Caco-2 (cell line): Measurements from ENCODE around the gene ALG6. TPM values are rescaled to one million over a fixed set of nuclear protein-coding genes. Genes with fewer than 3 reads are reported as not detected.

Experiments used
- BruUV-seq: library from RNA; stranded (reverse); fragments of 400-500 nt; replicated peaks from 2 replicates; lab custom pipeline; 2021; lab: Mats Ljungman, UMichigan
- CTCF ChIA-PET: fragments of 300-600 bp; sonication (Branson Sonifier 250); formaldehyde crosslinking; loops from one replicate; lab custom pipeline; 2022; ENCODE audit warnings: antibody characterized with exemption; lab: Charles Lee
- POLR2A ChIA-PET: fragments of 300-600 bp; sonication (Branson Sonifier 250); formaldehyde crosslinking; loops from one replicate; lab custom pipeline; 2022; ENCODE audit warnings: antibody characterized with exemption; lab: Charles Lee
- DNase-seq, 2 experiments: peaks; one replicate each; pipeline versions ENCODE4 v3.0.0 to v3.0.0-alpha.2; 2020 to 2022
- H3K27me3 ChIP-seq: replicated peaks from 2 replicates; pipeline ENCODE4 v1.6.0; 2011; ENCODE audit warnings: low read length; ENCODE audit not compliant: control insufficient read depth, insufficient read depth
- H3K36me3 ChIP-seq: 2 replicates; pipeline ENCODE4 v1.5.1; 2011; ENCODE audit warnings: low read length; ENCODE audit not compliant: control insufficient read depth, insufficient read depth
- H3K4me1 ChIP-seq: fragments of 250-450 bp; sonication (Bioruptor Pico); 2 replicates; pipeline ENCODE4 v1.5.1; 2020; ENCODE audit warnings: mild to moderate bottlenecking
- H3K4me3 ChIP-seq: 2 replicates; pipeline ENCODE4 v1.5.1; 2011; ENCODE audit warnings: low read depth, mild to moderate bottlenecking, control low read depth, low read length
- H3K9me3 ChIP-seq: fragments of 250-450 bp; sonication (Bioruptor Pico); 2 replicates; pipeline ENCODE4 v1.5.1; 2020; ENCODE audit warnings: mild to moderate bottlenecking, moderate library complexity
- H3K27ac Mint-ChIP-seq: one replicate; pipeline ENCODE4 v1.8.0; 2022; ENCODE audit warnings: mixed read lengths; ENCODE audit not compliant: unreplicated experiment
- H3K27me3 Mint-ChIP-seq: one replicate; pipeline ENCODE4 v1.8.0; 2022; ENCODE audit warnings: mixed read lengths; ENCODE audit not compliant: insufficient read depth, unreplicated experiment
- H3K36me3 Mint-ChIP-seq: one replicate; pipeline ENCODE4 v1.8.0; 2022; ENCODE audit warnings: mild to moderate bottlenecking, mixed read lengths; ENCODE audit not compliant: insufficient read depth, unreplicated experiment
- H3K4me1 Mint-ChIP-seq: one replicate; pipeline ENCODE4 v1.8.0; 2022; ENCODE audit warnings: low read depth, mixed read lengths; ENCODE audit not compliant: unreplicated experiment
- H3K4me3 Mint-ChIP-seq: one replicate; pipeline ENCODE4 v1.8.0; 2022; ENCODE audit warnings: mild to moderate bottlenecking, moderate library complexity, mixed read lengths; ENCODE audit not compliant: unreplicated experiment
- H3K9me3 Mint-ChIP-seq: one replicate; pipeline ENCODE4 v1.8.0; 2022; ENCODE audit warnings: mixed read lengths; ENCODE audit not compliant: unreplicated experiment
- intact Hi-C: fragments of 100-400 bp; cut with micrococcal nuclease; formaldehyde crosslinking; loops from one replicate; pipeline ENCODE4 v1.10.0; 2022; ENCODE audit not compliant: unreplicated experiment
- total RNA-seq: library from RNA; stranded (reverse); gene quantifications from 2 replicates; pipeline ENCODE4 v1.2.3, GENCODE V29; 2022
- TF ChIP-seq, protein P1 (sequence below), 2 experiments: fragments of 200-600 bp in 1 of 2; IDR thresholded peaks; 1 replicate in 1 of 2; 2 replicates in 1 of 2; pipeline versions ENCODE4 v1.5.1 to v1.8.0; 2011 to 2022; ENCODE audit warnings: antibody characterized with exemption in 1 of 2, control low read depth in 1 of 2, inconsistent platforms in 1 of 2, low read depth in 1 of 2, low read length in 1 of 2, mild to moderate bottlenecking in 1 of 2, moderate library complexity in 1 of 2; ENCODE audit not compliant: insufficient read depth in 1 of 2, severe bottlenecking in 1 of 2, unreplicated experiment in 1 of 2

Gene ALG6
- total RNA-seq, 1 experiment from 2014 or later = 9.2 TPM

DNA sequence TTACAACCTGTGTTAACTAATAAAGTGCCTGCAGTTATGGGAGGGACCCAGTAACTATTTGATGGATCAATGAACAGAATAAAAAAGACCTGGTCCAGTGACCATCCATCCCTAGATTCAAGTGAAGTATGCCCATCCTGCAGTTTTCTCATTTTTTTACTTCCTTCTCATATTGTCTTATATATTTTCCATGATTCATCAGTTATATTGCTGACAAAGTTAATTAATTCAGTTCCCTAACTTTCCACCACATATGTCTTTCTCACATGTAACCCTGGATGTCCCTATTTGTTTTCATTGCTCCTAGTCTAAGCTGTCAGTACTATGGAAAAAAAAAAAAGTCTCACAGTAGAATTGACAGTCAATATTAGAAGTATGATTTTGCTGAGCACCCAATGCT lies 91.3 kb downstream of the ALG6 start:
- POLR2A ChIA-PET = no interaction called here

GRCh38 chr1:63461661-63462230 lies 94.3 kb downstream of the ALG6 start:
- Mint-ChIP-seq H3K27me3 (no peaks in the 10 kb centered on the region), H3K27ac (no peak overlapping the region), H3K36me3 (peaks cover 9% of the 10 kb centered on the region), H3K4me3 (no peak overlapping the region), H3K9me3 (no peaks in the 10 kb centered on the region), H3K4me1 (no peaks in the 10 kb centered on the region)
- H3K27me3 ChIP-seq = no peaks in the 10 kb centered on the region
- CTCF ChIA-PET = no interaction called here
- DNase-seq = no peak
- H3K4me3 ChIP-seq = no peak overlapping the region
- TF ChIP-seq, protein P1, sequence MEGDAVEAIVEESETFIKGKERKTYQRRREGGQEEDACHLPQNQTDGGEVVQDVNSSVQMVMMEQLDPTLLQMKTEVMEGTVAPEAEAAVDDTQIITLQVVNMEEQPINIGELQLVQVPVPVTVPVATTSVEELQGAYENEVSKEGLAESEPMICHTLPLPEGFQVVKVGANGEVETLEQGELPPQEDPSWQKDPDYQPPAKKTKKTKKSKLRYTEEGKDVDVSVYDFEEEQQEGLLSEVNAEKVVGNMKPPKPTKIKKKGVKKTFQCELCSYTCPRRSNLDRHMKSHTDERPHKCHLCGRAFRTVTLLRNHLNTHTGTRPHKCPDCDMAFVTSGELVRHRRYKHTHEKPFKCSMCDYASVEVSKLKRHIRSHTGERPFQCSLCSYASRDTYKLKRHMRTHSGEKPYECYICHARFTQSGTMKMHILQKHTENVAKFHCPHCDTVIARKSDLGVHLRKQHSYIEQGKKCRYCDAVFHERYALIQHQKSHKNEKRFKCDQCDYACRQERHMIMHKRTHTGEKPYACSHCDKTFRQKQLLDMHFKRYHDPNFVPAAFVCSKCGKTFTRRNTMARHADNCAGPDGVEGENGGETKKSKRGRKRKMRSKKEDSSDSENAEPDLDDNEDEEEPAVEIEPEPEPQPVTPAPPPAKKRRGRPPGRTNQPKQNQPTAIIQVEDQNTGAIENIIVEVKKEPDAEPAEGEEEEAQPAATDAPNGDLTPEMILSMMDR (IDR thresholded peaks at IDR 0.05; ENCODE audit: insufficient read depth in 1 of 2, low read depth in 1 of 2, low read length in 1 of 2, severe bottlenecking in 1 of 2, unreplicated experiment in 1 of 2) = no peak
- no peaks in the 10 kb centered on the region for H3K4me1 ChIP-seq
- H3K36me3 ChIP-seq = no peaks in the 10 kb centered on the region
- no TSS peak for BruUV-seq
- POLR2A ChIA-PET = no interaction called here
- peaks cover 4% of the 10 kb centered on the region; the same call in 1 of the 2 replicates for H3K9me3 ChIP-seq
- intact Hi-C loops = no loop called here

More for the DNA sequence above, 91.3 kb downstream of the ALG6 start:
- Mint-ChIP-seq H3K4me3 (no peak overlapping the region), H3K36me3 (peaks cover 9% of the 10 kb centered on the region), H3K27ac (no peak overlapping the region), H3K27me3 (no peaks in the 10 kb centered on the region), H3K9me3 (no peaks in the 10 kb centered on the region), H3K4me1 (no peaks in the 10 kb centered on the region)
- no peaks in the 10 kb centered on the region for H3K27me3 ChIP-seq
- DNase-seq = no peak
- intact Hi-C loops = no loop called here
- no peak overlapping the region for H3K4me3 ChIP-seq
- no peaks in the 10 kb centered on the region for H3K4me1 ChIP-seq
- H3K36me3 ChIP-seq = no peaks in the 10 kb centered on the region
- TF ChIP-seq, protein P1 (IDR thresholded peaks at IDR 0.05; ENCODE audit: insufficient read depth in 1 of 2, low read depth in 1 of 2, low read length in 1 of 2, severe bottlenecking in 1 of 2, unreplicated experiment in 1 of 2) = no peak
- BruUV-seq = no TSS peak
- CTCF ChIA-PET = no interaction called here
- H3K9me3 ChIP-seq = peaks cover 4% of the 10 kb centered on the region; the same call in 1 of the 2 replicates

DNA sequence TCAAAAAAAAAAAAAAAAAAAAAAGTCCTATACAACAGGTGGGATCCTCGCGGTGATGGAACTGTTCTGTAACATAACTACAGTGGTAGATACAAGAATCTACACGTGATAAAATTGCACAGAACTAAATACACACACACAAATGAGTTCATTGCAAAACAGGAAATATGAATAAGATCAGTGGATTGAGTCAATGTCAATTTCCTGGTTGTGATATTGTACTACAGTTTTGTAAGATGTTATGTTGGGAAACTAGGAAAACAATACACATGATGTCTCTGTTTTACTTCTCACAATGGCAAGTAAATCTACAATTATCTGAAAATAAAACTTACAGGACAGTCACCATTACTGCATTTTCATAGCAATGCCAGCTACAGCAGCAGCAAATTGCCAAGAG lies 95.8 kb downstream of the ALG6 start:
- H3K27me3 ChIP-seq = no peaks in the 10 kb centered on the region
- ChIA-PET CTCF (no interaction called here), POLR2A (no interaction called here)
- TF ChIP-seq, protein P1 (IDR thresholded peaks at IDR 0.05; ENCODE audit: insufficient read depth in 1 of 2, low read depth in 1 of 2, low read length in 1 of 2, severe bottlenecking in 1 of 2, unreplicated experiment in 1 of 2) = no peak
- DNase-seq = no peak
- Mint-ChIP-seq H3K9me3 (no peaks in the 10 kb centered on the region), H3K4me3 (no peak overlapping the region), H3K4me1 (no peaks in the 10 kb centered on the region), H3K36me3 (peaks cover 9% of the 10 kb centered on the region), H3K27ac (no peak overlapping the region), H3K27me3 (no peaks in the 10 kb centered on the region)
- peaks cover 4% of the 10 kb centered on the region; the same call in 1 of the 2 replicates for H3K9me3 ChIP-seq
- H3K4me3 ChIP-seq = no peak overlapping the region
- H3K36me3 ChIP-seq = no peaks in the 10 kb centered on the region
- no TSS peak for BruUV-seq
- no peaks in the 10 kb centered on the region for H3K4me1 ChIP-seq
- intact Hi-C loops = no loop called here
